ENCODE results near the gene ATG16L1.

The ATG16L1 gene

GRCh38 chr2:233336541-233336940 lies 85.1 kb downstream of the ATG16L1 start:
- no peak for DNase-seq

GRCh38 chr2:233338046-233338445 lies 86.6 kb downstream of the ATG16L1 start:
- no peak for DNase-seq

DNA sequence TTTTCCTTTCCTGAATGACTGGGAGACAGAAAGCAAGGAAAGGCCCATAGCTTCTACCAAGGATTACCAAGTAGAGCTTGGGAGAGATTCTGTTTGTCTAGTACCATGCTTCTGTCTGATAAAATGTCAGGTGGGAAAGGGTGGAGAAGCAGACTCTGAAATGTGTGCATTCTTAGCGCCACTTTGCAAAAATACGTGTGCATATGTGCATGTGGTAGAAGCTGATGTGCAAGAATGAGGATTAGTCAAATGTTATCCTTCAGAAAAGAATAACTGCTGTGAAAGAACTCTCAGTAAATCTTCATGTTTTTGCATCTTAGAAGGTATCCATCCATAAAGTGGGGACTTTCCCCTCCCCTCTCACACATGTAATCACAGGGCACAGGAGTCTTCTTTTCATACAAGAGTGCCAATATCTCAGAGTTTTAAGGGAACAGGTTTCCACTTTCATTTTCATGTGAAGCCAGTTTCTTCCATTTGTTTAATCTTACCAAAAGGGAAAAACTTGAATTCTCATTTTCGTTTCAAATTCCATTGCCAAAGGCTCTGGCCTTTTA lies 87.4 kb downstream of the ATG16L1 start:
- DNase-seq = no peak

GRCh38 chr2:233339427-233339826 lies 88.0 kb downstream of the ATG16L1 start:
- DNase-seq = peak; percentile 74

GRCh38 chr2:233341296-233341695 lies 89.8 kb downstream of the ATG16L1 start:
- DNase-seq = no peak

DNA sequence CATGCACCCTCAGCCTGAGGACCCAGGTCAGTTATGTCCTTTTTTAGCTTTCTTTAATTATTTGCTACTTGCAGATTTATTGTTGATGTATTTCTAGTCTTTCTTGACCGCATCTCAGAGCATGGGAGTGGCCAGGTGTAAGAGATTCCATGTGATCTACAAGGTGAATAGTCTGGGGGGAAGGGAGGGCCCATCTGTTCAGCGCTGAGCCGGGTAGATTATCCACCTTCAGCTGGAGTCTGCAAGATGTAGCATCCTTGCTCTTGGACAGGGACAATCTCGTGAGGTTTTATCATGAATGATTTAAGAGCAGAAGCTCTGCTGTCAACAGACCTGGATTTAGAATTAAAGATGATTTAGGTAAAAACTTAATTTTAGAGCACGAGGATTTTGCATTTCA lies 90.8 kb downstream of the ATG16L1 start:
- DNase-seq = no peak

- DNase-seq = no peak
Measured at GRCh38 chr2:233343171-233343705, 91.8 kb downstream of the ATG16L1 start.
